CD14-positive monocyte (primary cell): ENCODE results near the gene DBX1. TPM values are rescaled to one million over a fixed set of nuclear protein-coding genes. Genes with fewer than 3 reads are reported as not detected.

ENCODE experiments used
- DNase-seq, 3 donors: peaks; one replicate each; pipeline ENCODE4 v3.0.0-alpha.2; 2011 to 2022
- H2AFZ ChIP-seq: 2 replicates; pipeline ENCODE4 v1.6.0; 2012; ENCODE audit warnings: mild to moderate bottlenecking, low read depth, low read length, inconsistent platforms; ENCODE audit not compliant: insufficient read depth, poor library complexity, severe bottlenecking
- H3K27ac ChIP-seq, 2 donors: 1 replicate in 1 of 2; 2 replicates in 1 of 2; pipeline ENCODE4 v1.5.1; 2012 to 2013; ENCODE audit warnings: low read length in 2 of 2, control low read depth in 1 of 2, inconsistent platforms in 1 of 2, low read depth in 1 of 2, mild to moderate bottlenecking in 1 of 2
- H3K27me3 ChIP-seq, 2 donors: one replicate each; pipeline versions ENCODE4 v1.6.0 to v1.6.1; 2011 to 2013; ENCODE audit warnings: low read length in 2 of 2; ENCODE audit not compliant: control insufficient read depth in 2 of 2, insufficient read depth in 2 of 2
- H3K36me3 ChIP-seq, 2 donors: replicated peaks in 1 of 2; 1 replicate in 1 of 2; 2 replicates in 1 of 2; pipeline versions ENCODE4 v1.5.1 to v1.6.1; 2012 to 2013; ENCODE audit warnings: low read length in 2 of 2, control low read depth in 1 of 2, inconsistent platforms in 1 of 2, mild to moderate bottlenecking in 1 of 2; ENCODE audit not compliant: insufficient read depth in 2 of 2, control insufficient read depth in 1 of 2
- H3K4me1 ChIP-seq, 2 donors: 1 replicate in 1 of 2; 2 replicates in 1 of 2; pipeline versions ENCODE4 v1.5.1 to v1.6.1; 2012 to 2013; ENCODE audit warnings: low read length in 2 of 2, control low read depth in 1 of 2, inconsistent platforms in 1 of 2, mild to moderate bottlenecking in 1 of 2, moderate library complexity in 1 of 2; ENCODE audit not compliant: insufficient read depth in 2 of 2, control insufficient read depth in 1 of 2
- H3K4me2 ChIP-seq: replicated peaks from 2 replicates; pipeline ENCODE3; 2012; ENCODE audit warnings: low read length, moderate library complexity, mild to moderate bottlenecking; ENCODE audit not compliant: poor library complexity, severe bottlenecking; ENCODE audit errors: extremely low read depth
- H3K4me3 ChIP-seq, 3 experiments: fragments of 200-600 bp in 1 of 3; sonication (generic) in 1 of 3; replicated peaks in 1 of 3; 1 replicate in 2 of 3; 2 replicates in 1 of 3; pipeline ENCODE4 v1.5.1; 2011 to 2013; ENCODE audit warnings: low read length in 3 of 3, mild to moderate bottlenecking in 3 of 3, control low read depth in 2 of 3, low read depth in 2 of 3, inconsistent platforms in 1 of 3, moderate library complexity in 1 of 3
- H3K79me2 ChIP-seq: 2 replicates; pipeline ENCODE4 v1.6.0; 2012; ENCODE audit warnings: mild to moderate bottlenecking, control low read depth, inconsistent platforms, low read length, moderate library complexity; ENCODE audit not compliant: insufficient read depth
- H3K9ac ChIP-seq: 2 replicates; pipeline ENCODE4 v1.6.0; 2017; ENCODE audit warnings: low read length, mild to moderate bottlenecking; ENCODE audit not compliant: insufficient read depth, poor library complexity, severe bottlenecking
- H3K9me3 ChIP-seq, 2 donors: replicated peaks in 1 of 2; 1 replicate in 1 of 2; 2 replicates in 1 of 2; pipeline versions ENCODE4 v1.5.1 to v1.6.1; 2012 to 2013; ENCODE audit warnings: low read length in 2 of 2, control low read depth in 1 of 2; ENCODE audit not compliant: control insufficient read depth in 1 of 2, insufficient read depth in 1 of 2
- H4K20me1 ChIP-seq: 2 replicates; pipeline ENCODE4 v1.6.0; 2012; ENCODE audit warnings: mild to moderate bottlenecking, low read length, control low read depth, moderate library complexity; ENCODE audit not compliant: insufficient read depth
- H3K27ac Mint-ChIP-seq, 7 donors: one replicate each; pipeline ENCODE4 v1.8.0; 2020; ENCODE audit warnings: mild to moderate bottlenecking in 7 of 7, mixed read lengths in 7 of 7, moderate library complexity in 6 of 7, inconsistent platforms in 2 of 7
- H3K27me3 Mint-ChIP-seq, 3 donors: one replicate each; pipeline ENCODE4 v1.8.0; 2021 to 2022; ENCODE audit warnings: low read depth in 3 of 3, mild to moderate bottlenecking in 3 of 3, mixed read lengths in 3 of 3, moderate library complexity in 3 of 3, inconsistent platforms in 1 of 3
- H3K36me3 Mint-ChIP-seq, 2 donors: one replicate each; pipeline ENCODE4 v1.8.0; 2020; ENCODE audit warnings: mixed read lengths in 2 of 2, inconsistent platforms in 1 of 2, mild to moderate bottlenecking in 1 of 2
- H3K4me1 Mint-ChIP-seq: one replicate; pipeline ENCODE4 v1.8.0; 2020; ENCODE audit warnings: mild to moderate bottlenecking, mixed read lengths
- H3K4me3 Mint-ChIP-seq, 2 donors: one replicate each; pipeline ENCODE4 v1.8.0; 2020; ENCODE audit warnings: mild to moderate bottlenecking in 2 of 2, mixed read lengths in 2 of 2, moderate library complexity in 1 of 2
- H3K9me3 Mint-ChIP-seq, 7 donors: one replicate each; pipeline ENCODE4 v1.8.0; 2020 to 2022; ENCODE audit warnings: mixed read lengths in 7 of 7, mild to moderate bottlenecking in 6 of 7, moderate library complexity in 6 of 7, inconsistent platforms in 2 of 7
- WGBS: methylation state at CpG from one replicate; pipeline ENCODE4 v1.1.5; 2013; ENCODE audit warnings: missing lambda C conversion rate; ENCODE audit not compliant: insufficient coverage; 5-methylcytosine and 5-hydroxymethylcytosine counted together
- intact Hi-C, 2 donors: fragments of 100-400 bp; cut with micrococcal nuclease; formaldehyde crosslinking; loops; one replicate each; pipeline versions ENCODE4 v1.15.0 to v1.15.1; 2023
- polyA plus RNA-seq, 3 donors: library from polyadenylated mRNA; depleted of rRNA in 1 of 3; unstranded in 2 of 3; stranded (reverse) in 1 of 3; fragments of 300-500 nt in 2 of 3; fragments of >200 nt in 1 of 3; fragmentation: Illumina TruSeq in 2 of 3; gene quantifications; 1 replicate in 2 of 3; 2 replicates in 1 of 3; pipeline ENCODE4 v1.2.3, GENCODE V29; 2012 to 2021
- TF ChIP-seq, protein P1 (sequence below): fragments of 200-600 bp; IDR thresholded peaks from one replicate; pipeline ENCODE4 v1.8.0; 2022; ENCODE audit warnings: antibody characterized with exemption, mild to moderate bottlenecking

DBX1 gene
- polyA plus RNA-seq, 3 donors, result not detected

DNA sequence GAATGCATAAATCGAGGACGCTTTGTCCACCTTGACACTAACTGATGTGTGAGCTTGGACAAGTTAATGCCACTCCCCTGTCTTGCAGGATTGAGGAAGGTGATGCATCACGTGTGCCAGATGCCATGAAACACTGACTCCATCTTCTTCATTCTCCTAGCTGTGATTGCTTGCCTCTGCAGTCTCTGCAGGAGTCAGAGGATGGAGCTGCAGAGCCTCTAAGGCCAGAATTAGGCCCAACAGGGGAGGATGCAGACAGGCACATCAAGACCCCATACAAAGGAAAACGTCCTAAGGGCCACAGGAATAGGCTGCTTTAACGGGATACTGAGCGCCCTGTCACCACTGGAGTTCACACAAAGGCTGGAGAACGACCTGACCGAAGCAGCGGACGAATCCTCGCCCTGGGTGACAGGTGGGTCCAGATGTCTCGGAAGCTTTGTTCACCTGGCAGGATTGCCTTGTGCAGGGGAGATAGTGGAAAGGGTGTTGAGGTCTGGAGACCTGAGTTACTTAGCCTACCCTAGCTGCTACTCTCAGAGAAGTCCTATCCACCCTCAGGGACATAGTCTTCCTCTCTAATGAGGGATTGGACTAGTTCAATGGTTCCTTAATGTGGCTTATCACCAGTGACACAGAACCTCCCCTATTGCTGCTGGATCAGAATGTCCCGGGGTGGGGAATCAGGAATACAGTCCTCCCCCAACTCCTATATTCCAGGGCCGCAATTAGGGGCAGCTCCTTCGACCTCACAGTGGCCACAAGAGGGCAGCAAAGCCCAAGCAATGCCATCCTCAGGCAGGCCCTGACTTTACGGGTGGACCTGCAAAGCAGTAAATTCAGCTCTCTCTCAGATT lies 32.4 kb downstream of the DBX1 start:
- Histone ChIP-seq H3K36me3 (no peaks in the 10 kb centered on the region), H3K4me3 (no peak overlapping the region), H3K27me3 (peaks cover 0 to 20% of the 10 kb centered on the region in 2 donors), H2AFZ (no peak overlapping the region), H3K9me3 (no peaks in the 10 kb centered on the region), H3K9ac (no peak overlapping the region), H4K20me1 (no peaks in the 10 kb centered on the region), H3K4me1 (peaks cover 8 to 9% of the 10 kb centered on the region in 2 donors), H3K79me2 (no peaks in the 10 kb centered on the region), H3K4me2 (no peak overlapping the region), H3K27ac (no peak overlapping the region)
- Mint-ChIP-seq H3K27me3 (peaks cover 22 to 25% (median 25%) of the 10 kb centered on the region in 3 donors), H3K4me3 (no peak overlapping the region), H3K4me1 (peaks cover 12% of the 10 kb centered on the region), H3K36me3 (no peaks in the 10 kb centered on the region), H3K27ac (no peak overlapping the region), H3K9me3 (peaks cover 0 to 8% (median 0%) of the 10 kb centered on the region in 7 donors)
- TF ChIP-seq, protein P1, sequence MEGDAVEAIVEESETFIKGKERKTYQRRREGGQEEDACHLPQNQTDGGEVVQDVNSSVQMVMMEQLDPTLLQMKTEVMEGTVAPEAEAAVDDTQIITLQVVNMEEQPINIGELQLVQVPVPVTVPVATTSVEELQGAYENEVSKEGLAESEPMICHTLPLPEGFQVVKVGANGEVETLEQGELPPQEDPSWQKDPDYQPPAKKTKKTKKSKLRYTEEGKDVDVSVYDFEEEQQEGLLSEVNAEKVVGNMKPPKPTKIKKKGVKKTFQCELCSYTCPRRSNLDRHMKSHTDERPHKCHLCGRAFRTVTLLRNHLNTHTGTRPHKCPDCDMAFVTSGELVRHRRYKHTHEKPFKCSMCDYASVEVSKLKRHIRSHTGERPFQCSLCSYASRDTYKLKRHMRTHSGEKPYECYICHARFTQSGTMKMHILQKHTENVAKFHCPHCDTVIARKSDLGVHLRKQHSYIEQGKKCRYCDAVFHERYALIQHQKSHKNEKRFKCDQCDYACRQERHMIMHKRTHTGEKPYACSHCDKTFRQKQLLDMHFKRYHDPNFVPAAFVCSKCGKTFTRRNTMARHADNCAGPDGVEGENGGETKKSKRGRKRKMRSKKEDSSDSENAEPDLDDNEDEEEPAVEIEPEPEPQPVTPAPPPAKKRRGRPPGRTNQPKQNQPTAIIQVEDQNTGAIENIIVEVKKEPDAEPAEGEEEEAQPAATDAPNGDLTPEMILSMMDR, result peak; percentile 84
- 80% methylated on average over 12 of the region's 16 CpGs for WGBS
- intact Hi-C loops, result no loop called here
- peak; percentile 25 to 43 (median 33) for DNase-seq

DNA sequence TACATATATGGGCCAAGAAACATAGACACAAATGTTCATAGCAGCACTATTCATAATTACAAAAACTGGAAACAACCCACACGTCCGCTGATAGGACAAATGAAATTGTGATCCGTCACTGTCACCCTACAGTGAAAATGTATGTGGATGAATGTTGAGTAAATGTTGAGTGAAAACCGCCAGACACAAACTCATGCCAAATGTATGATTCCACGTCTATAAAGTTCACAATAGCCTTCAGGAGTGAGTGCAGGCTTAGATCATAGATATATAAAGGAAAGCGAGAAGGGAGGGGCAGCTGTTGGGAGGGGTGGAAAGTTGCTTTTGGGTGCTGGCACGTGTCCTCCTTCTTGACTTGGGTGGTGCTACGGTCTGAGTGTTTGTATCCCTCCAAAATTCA lies 33.6 kb downstream of the DBX1 start:
- H3K27ac Mint-ChIP-seq, result no peak overlapping the region
- H3K36me3 Mint-ChIP-seq, result no peaks in the 10 kb centered on the region
- peaks cover 3% of the 10 kb centered on the region for H3K4me1 Mint-ChIP-seq
- no peaks in the 10 kb centered on the region for H3K79me2 ChIP-seq
- peaks cover under 1 to 2% of the 10 kb centered on the region in 2 donors for H3K4me1 ChIP-seq
- H3K4me2 ChIP-seq, result no peak overlapping the region
- H3K4me3 Mint-ChIP-seq, result no peak overlapping the region
- H2AFZ ChIP-seq, result no peak overlapping the region
- no peaks in the 10 kb centered on the region for H3K36me3 ChIP-seq
- H3K9me3 ChIP-seq, result no peaks in the 10 kb centered on the region
- H3K27me3 Mint-ChIP-seq, result peaks cover 16 to 17% (median 16%) of the 10 kb centered on the region in 3 donors
- H3K27ac ChIP-seq, result no peak overlapping the region
- DNase-seq, result no peak
- TF ChIP-seq, protein P1, result no peak
- WGBS, result 100% methylated on average over 1 of the region's 8 CpGs
- H4K20me1 ChIP-seq, result no peaks in the 10 kb centered on the region
- no peak overlapping the region for H3K9ac ChIP-seq
- peaks cover 0 to 10% of the 10 kb centered on the region in 2 donors for H3K27me3 ChIP-seq
- peaks cover 0 to 4% (median 0%) of the 10 kb centered on the region in 7 donors for H3K9me3 Mint-ChIP-seq
- H3K4me3 ChIP-seq, result no peak overlapping the region
- intact Hi-C loops, result no loop called here
